ENCODE results near the gene SPINT2. TPM values are rescaled to one million over a fixed set of nuclear protein-coding genes. Genes with fewer than 3 reads are reported as not detected.
A peak's percentile ranks its signal among the peaks of the same experiment; 100 is the strongest.
"Not testable (repeated sequence)": the region's sequence is repeated elsewhere in the genome, so short reads cannot be mapped to it uniquely, and the experiment has no call there.

The SPINT2 gene
- total RNA-seq, 2 experiments from 2014 or later: 31.5 to 35.1 TPM

- H3K9me3 Mint-ChIP-seq (ENCODE audit: insufficient read depth): no peaks in the 10 kb centered on the region
- ChIA-PET CTCF (interaction anchor here (0.7 to 2.0 kb wide), 10 partner anchors 10 to 357 kb away, joined by 3 to 6 read pairs (median 4); partner anchors contain the start of genes CATSPERG and KCNK6), POLR2A (interaction anchor here (0.7 kb wide), 1 partner anchor 8 kb away, joined by 3 read pairs; no protein-coding TSS in a partner anchor)
- no peak for ATAC-seq
- H3K27me3 Mint-ChIP-seq (ENCODE audit: low read depth): peaks cover 18% of the 10 kb centered on the region
- peaks cover 11% of the 10 kb centered on the region for H3K4me1 Mint-ChIP-seq (ENCODE audit: low read depth)
- H3K4me3 Mint-ChIP-seq: no peak overlapping the region
- no peak overlapping the region for H3K27ac Mint-ChIP-seq
- DNase-seq: no peak
- no peaks in the 10 kb centered on the region for H3K36me3 Mint-ChIP-seq (ENCODE audit: low read depth)
These were observed 8.9 kb upstream of the SPINT2 start for GRCh38 chr19:38255383-38256014.

GRCh38 chr19:38261942-38262341, 2.4 kb upstream of the SPINT2 start:
- H3K27me3 Mint-ChIP-seq (ENCODE audit: low read depth): not testable (repeated sequence)

GRCh38 chr19:38262585-38263268, 1.6 kb upstream of the SPINT2 start:
- Mint-ChIP-seq H3K36me3 (ENCODE audit: low read depth) (no peaks in the 10 kb centered on the region), H3K27me3 (ENCODE audit: low read depth) (no peaks in the 10 kb centered on the region), H3K9me3 (ENCODE audit: insufficient read depth) (no peaks in the 10 kb centered on the region), H3K27ac (no peak overlapping the region), H3K4me1 (ENCODE audit: low read depth) (peaks cover 26% of the 10 kb centered on the region), H3K4me3 (no peak overlapping the region)
- ChIA-PET CTCF (no interaction called here), POLR2A (no interaction called here)
- DNase-seq (no peak), ATAC-seq (no peak)

More at GRCh38 chr19:38261942-38262341, 2.4 kb upstream of the SPINT2 start:
- CTCF ChIA-PET; ATAC-seq; POLR2A ChIA-PET; H3K9me3 Mint-ChIP-seq (ENCODE audit: insufficient read depth); H3K27ac Mint-ChIP-seq; H3K4me3 Mint-ChIP-seq; DNase-seq; H3K36me3 Mint-ChIP-seq (ENCODE audit: low read depth): not testable (repeated sequence)
- peaks cover 27% of the 10 kb centered on the region for H3K4me1 Mint-ChIP-seq (ENCODE audit: low read depth)

- no peaks in the 10 kb centered on the region for H3K9me3 Mint-ChIP-seq (ENCODE audit: insufficient read depth)
- H3K4me1 Mint-ChIP-seq (ENCODE audit: low read depth): peaks cover 26% of the 10 kb centered on the region
These were observed 486 bp upstream of the SPINT2 start for GRCh38 chr19:38263689-38264485.

DNA sequence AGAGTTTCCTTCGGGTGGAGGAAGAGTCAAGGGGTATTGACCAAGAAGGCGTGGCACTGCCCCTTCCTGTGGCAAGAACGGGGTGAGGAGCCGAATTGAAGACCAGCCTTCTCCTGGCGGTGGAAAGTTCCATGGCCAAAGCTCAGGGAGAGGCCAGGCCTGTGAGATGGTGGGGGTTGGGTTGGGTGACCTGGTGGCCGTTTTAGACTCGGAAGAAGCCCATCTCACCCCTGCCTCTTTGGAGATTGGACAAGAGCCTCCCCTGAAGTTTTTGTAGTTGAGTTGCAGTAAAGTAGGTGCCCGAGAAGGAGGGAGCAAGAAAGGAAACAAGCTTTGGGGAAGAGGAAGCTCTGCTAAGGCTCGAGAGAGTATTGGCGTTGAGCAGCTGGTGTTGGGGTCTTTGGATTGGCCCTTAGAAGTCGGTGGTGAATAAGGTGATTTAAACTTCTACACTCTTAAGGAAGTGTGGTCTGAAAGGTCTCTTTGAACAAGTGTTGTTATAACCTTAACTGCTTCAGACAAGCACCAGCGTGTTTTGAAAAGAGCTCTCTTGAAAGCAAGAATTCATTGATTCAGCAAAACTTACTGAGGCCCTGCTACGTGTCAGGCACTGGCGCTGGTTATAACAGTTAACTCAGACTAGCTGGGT, 964 bp downstream of the SPINT2 start:
- Mint-ChIP-seq H3K9me3 (ENCODE audit: insufficient read depth) (no peaks in the 10 kb centered on the region), H3K4me1 (ENCODE audit: low read depth) (peaks cover 26% of the 10 kb centered on the region), H3K36me3 (ENCODE audit: low read depth) (no peaks in the 10 kb centered on the region), H3K4me3 (peak overlapping the region; percentile 77), H3K27ac (peak overlapping the region; percentile 80), H3K27me3 (ENCODE audit: low read depth) (no peaks in the 10 kb centered on the region)
- ATAC-seq: peak; percentile 9
- ChIA-PET CTCF (interaction anchor here (0.9 to 4.2 kb wide), 9 partner anchors 11 to 363 kb away, joined by 3 to 22 read pairs (median 4); partner anchors contain the start of genes CATSPERG and PSMD8), POLR2A (interaction anchor here (0.5 to 2.4 kb wide), 9 partner anchors 11 to 133 kb away, joined by 3 to 6 read pairs (median 4); partner anchors contain the start of gene PSMD8)
- peak; percentile 38 for DNase-seq

More at GRCh38 chr19:38263689-38264485, 486 bp upstream of the SPINT2 start:
- Mint-ChIP-seq H3K36me3 (ENCODE audit: low read depth) (no peaks in the 10 kb centered on the region), H3K27me3 (ENCODE audit: low read depth) (no peaks in the 10 kb centered on the region), H3K27ac (peak overlapping the region; percentile 86), H3K4me3 (peak overlapping the region; percentile 74)
- peak; percentile 87 for ATAC-seq
- peak; percentile 74 for DNase-seq
- ChIA-PET POLR2A (interaction anchor here (0.8 to 1.2 kb wide), 4 partner anchors 9 to 97 kb away, joined by 3 to 6 read pairs (median 4); no protein-coding TSS in a partner anchor), CTCF (interaction anchor here (0.8 to 4.2 kb wide), 4 partner anchors 19 to 362 kb away, joined by 3 to 22 read pairs (median 11); partner anchors contain the start of gene CATSPERG)

- H3K27me3 Mint-ChIP-seq (ENCODE audit: low read depth): no peaks in the 10 kb centered on the region
- DNase-seq: no peak
- no peak for ATAC-seq
- peak overlapping the region; percentile 77 for H3K4me3 Mint-ChIP-seq
- no peaks in the 10 kb centered on the region for H3K9me3 Mint-ChIP-seq (ENCODE audit: insufficient read depth)
- peaks cover 27% of the 10 kb centered on the region for H3K4me1 Mint-ChIP-seq (ENCODE audit: low read depth)
- CTCF ChIA-PET: interaction anchor here (1.0 to 4.2 kb wide), 8 partner anchors 20 to 364 kb away, joined by 3 to 22 read pairs (median 4); partner anchors contain the start of genes CATSPERG and PSMD8
- H3K36me3 Mint-ChIP-seq (ENCODE audit: low read depth): peaks cover 1% of the 10 kb centered on the region
- no peak overlapping the region for H3K27ac Mint-ChIP-seq
- POLR2A ChIA-PET: interaction anchor here (0.5 to 2.4 kb wide), 9 partner anchors 10 to 132 kb away, joined by 3 to 6 read pairs (median 4); partner anchors contain the start of gene PSMD8
These were observed 1.6 kb downstream of the SPINT2 start for GRCh38 chr19:38265921-38266429.

- H3K9me3 Mint-ChIP-seq (ENCODE audit: insufficient read depth): no peaks in the 10 kb centered on the region
- no peak for ATAC-seq
- peaks cover 1% of the 10 kb centered on the region for H3K36me3 Mint-ChIP-seq (ENCODE audit: low read depth)
- no peak for DNase-seq
- POLR2A ChIA-PET: interaction anchor here (0.6 to 2.4 kb wide), 5 partner anchors 14 to 67 kb away, joined by 3 to 5 read pairs (median 3); no protein-coding TSS in a partner anchor
- no peak overlapping the region for H3K27ac Mint-ChIP-seq
- CTCF ChIA-PET: interaction anchor here (0.7 to 4.2 kb wide), 5 partner anchors 11 to 68 kb away, joined by 3 to 22 read pairs (median 5); partner anchors contain the start of genes CATSPERG, KCNK6 and PPP1R14A
- H3K4me1 Mint-ChIP-seq (ENCODE audit: low read depth): peaks cover 27% of the 10 kb centered on the region
- H3K27me3 Mint-ChIP-seq (ENCODE audit: low read depth): no peaks in the 10 kb centered on the region
- no peak overlapping the region for H3K4me3 Mint-ChIP-seq
These were observed 2.7 kb downstream of the SPINT2 start for GRCh38 chr19:38266981-38267597.

DNA sequence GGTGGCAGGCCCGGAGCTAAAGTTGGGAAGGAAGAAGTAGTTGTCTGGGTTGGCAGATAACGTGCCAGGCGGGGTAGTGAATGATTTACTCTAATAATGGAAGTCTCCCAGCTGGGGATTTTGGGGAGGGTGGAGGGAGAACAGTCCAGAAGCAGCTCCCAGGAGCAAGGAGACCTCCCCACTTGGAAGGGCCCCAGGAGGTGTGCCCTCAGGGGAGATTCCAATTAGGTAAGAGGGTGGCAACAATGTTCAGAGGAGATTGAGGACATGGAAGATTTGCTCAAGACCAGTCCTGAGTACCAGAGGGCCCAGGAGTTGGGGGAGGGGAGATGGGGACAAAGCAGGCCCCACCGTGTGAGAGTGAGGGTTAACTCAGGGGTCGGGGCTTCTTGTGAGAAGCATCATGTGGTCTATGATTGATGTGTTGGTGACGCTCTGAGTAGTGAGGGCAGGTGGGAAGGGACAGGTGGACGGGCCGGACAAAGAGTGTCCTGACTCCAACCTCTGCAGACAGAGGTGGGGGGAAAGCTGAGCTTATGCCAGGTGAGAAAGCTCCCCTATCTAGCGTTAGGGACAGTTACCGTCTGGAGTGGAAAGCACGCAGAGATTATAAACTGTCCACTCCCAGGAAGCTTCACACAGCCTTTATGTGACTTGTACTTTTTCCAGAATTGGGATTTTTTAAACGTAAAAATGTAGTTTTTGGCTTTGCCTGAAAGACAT, 3.5 kb downstream of the SPINT2 start:
- Mint-ChIP-seq H3K36me3 (ENCODE audit: low read depth) (peaks cover 1% of the 10 kb centered on the region), H3K4me1 (ENCODE audit: low read depth) (peaks cover 27% of the 10 kb centered on the region), H3K27me3 (ENCODE audit: low read depth) (no peaks in the 10 kb centered on the region), H3K27ac (no peak overlapping the region), H3K4me3 (no peak overlapping the region), H3K9me3 (ENCODE audit: insufficient read depth) (no peaks in the 10 kb centered on the region)
- ATAC-seq: no peak
- ChIA-PET CTCF (interaction anchor here (4.2 kb wide), 1 partner anchor 67 kb away, joined by 22 read pairs; the partner anchor contains the start of gene CATSPERG), POLR2A (interaction anchor here (0.6 to 1.5 kb wide), 2 partner anchors 13 to 64 kb away, joined by 3 read pairs; no protein-coding TSS in a partner anchor)
- DNase-seq: no peak

DNA sequence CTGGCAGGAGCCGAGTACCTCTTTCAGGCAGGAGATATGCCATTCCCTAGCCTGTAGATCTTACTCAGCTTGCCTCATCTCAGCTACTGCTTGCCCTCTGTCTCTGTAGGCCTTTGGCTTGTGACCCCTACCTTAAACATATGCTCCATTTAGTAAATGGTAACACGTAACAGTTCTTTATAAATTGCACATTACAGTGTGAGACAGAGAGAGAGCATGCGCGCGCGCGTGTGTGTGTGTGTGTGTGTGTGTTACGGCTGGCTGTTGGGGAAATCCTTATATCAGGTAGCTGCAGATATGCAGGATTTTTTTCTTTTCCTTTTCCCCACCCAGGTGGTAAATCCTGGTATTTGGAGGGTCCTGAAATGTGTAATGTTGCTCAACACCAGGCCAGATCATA, 4.2 kb downstream of the SPINT2 start:
- ATAC-seq: no peak
- POLR2A ChIA-PET: no interaction called here
- Mint-ChIP-seq H3K4me1 (ENCODE audit: low read depth) (peaks cover 27% of the 10 kb centered on the region), H3K27me3 (ENCODE audit: low read depth) (no peaks in the 10 kb centered on the region), H3K9me3 (ENCODE audit: insufficient read depth) (no peaks in the 10 kb centered on the region), H3K36me3 (ENCODE audit: low read depth) (peaks cover 1% of the 10 kb centered on the region), H3K4me3 (no peak overlapping the region), H3K27ac (no peak overlapping the region)
- CTCF ChIA-PET: no interaction called here
- DNase-seq: no peak

DNA sequence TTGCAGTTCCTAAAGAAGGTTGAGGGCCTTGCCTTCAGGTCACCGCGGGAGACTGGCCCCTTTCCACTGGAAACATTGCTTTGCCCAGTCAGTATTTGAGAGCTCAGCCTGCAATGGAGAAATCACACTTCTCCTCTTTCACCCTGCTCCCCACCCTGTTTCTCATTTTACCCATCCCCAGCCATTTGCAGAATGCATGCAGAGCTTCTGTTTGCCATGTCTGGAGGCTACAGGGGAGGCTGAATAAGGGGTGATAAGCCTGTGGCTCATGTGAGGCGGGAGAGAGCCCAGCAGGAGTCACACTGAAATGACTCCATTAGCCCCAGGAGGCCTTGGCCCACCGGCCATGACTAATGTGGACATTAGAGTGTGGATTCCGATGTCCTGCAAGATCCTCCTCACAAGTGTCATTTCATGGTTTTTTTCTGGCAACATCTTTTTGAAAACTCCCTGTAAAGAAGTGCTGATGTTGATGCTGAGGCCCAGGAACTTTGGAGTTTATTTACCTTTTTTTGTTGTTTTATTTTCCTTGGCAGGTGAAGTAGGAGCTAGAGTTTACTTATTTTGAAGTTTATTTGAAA, 6.3 kb downstream of the SPINT2 start:
- Mint-ChIP-seq H3K27me3 (ENCODE audit: low read depth) (no peaks in the 10 kb centered on the region), H3K9me3 (ENCODE audit: insufficient read depth) (no peaks in the 10 kb centered on the region), H3K36me3 (ENCODE audit: low read depth) (peaks cover 1% of the 10 kb centered on the region), H3K4me1 (ENCODE audit: low read depth) (peaks cover 12% of the 10 kb centered on the region), H3K27ac (no peak overlapping the region), H3K4me3 (no peak overlapping the region)
- CTCF ChIA-PET: interaction anchor here (1.1 kb wide), 1 partner anchor 65 kb away, joined by 4 read pairs; the partner anchor contains the start of gene CATSPERG
- no peak for ATAC-seq
- POLR2A ChIA-PET: no interaction called here
- DNase-seq: no peak
